Endodermal cell (in vitro differentiated cells): ENCODE measurements around the gene ADK. TPM values are rescaled to one million over a fixed set of nuclear protein-coding genes. Genes with fewer than 3 reads are reported as not detected.

Source experiments
- DNase-seq: peaks from one replicate; pipeline ENCODE4 v3.0.0-alpha.2; 2017
- H3K27ac ChIP-seq: 2 replicates; pipeline ENCODE4 v1.5.1; 2013; ENCODE audit warnings: mild to moderate bottlenecking, low read depth, low read length, moderate library complexity
- H3K27me3 ChIP-seq: 2 replicates; pipeline ENCODE4 v1.6.1; 2013; ENCODE audit warnings: mild to moderate bottlenecking, low read length, moderate library complexity; ENCODE audit not compliant: insufficient read depth, control insufficient read depth, poor library complexity, severe bottlenecking
- H3K36me3 ChIP-seq: 2 replicates; pipeline ENCODE4 v1.7.0; 2013; ENCODE audit warnings: mild to moderate bottlenecking, low read length, moderate library complexity; ENCODE audit not compliant: control insufficient read depth, insufficient read depth
- H3K4me1 ChIP-seq: one replicate; pipeline ENCODE4 v1.7.0; 2013; ENCODE audit warnings: low read length; ENCODE audit not compliant: control insufficient read depth, insufficient read depth
- H3K4me3 ChIP-seq: 2 replicates; pipeline ENCODE4 v1.5.1; 2013; ENCODE audit warnings: mild to moderate bottlenecking, low read length, moderate library complexity
- H3K9ac ChIP-seq: 2 replicates; pipeline ENCODE4 v1.6.1; 2013; ENCODE audit warnings: mild to moderate bottlenecking, low read length, moderate library complexity; ENCODE audit not compliant: poor library complexity, severe bottlenecking; ENCODE audit errors: extremely low read depth
- H3K9me3 ChIP-seq: 2 replicates; pipeline ENCODE4 v1.6.1; 2013; ENCODE audit warnings: mild to moderate bottlenecking, low read length, moderate library complexity; ENCODE audit not compliant: control insufficient read depth
- H3K27ac Mint-ChIP-seq: 2 replicates; pipeline ENCODE4 v1.8.0; 2020; ENCODE audit warnings: mixed read lengths
- H3K27me3 Mint-ChIP-seq: 2 replicates; pipeline ENCODE4 v1.8.0; 2021; ENCODE audit warnings: mild to moderate bottlenecking, mixed read lengths; ENCODE audit not compliant: insufficient read depth
- H3K36me3 Mint-ChIP-seq: 2 replicates; pipeline ENCODE4 v1.8.0; 2020; ENCODE audit warnings: low read depth, mixed read lengths
- H3K4me1 Mint-ChIP-seq: 2 replicates; pipeline ENCODE4 v1.8.0; 2020; ENCODE audit warnings: mixed read lengths
- H3K4me3 Mint-ChIP-seq: 2 replicates; pipeline ENCODE4 v1.8.0; 2020; ENCODE audit warnings: mild to moderate bottlenecking, moderate library complexity, mixed read lengths
- H3K9me3 Mint-ChIP-seq: 2 replicates; pipeline ENCODE4 v1.8.0; 2020; ENCODE audit warnings: mild to moderate bottlenecking, mixed read lengths
- WGBS, 2 experiments: methylation state at CpG; one replicate each; pipeline versions ENCODE4 v1.1.5 to v1.1.7; 2013; ENCODE audit warnings: missing lambda C conversion rate in 2 of 2, mixed read lengths in 1 of 2; ENCODE audit not compliant: insufficient coverage in 1 of 2, insufficient read length in 1 of 2; 5-methylcytosine and 5-hydroxymethylcytosine counted together
- total RNA-seq, 2 donors: library from RNA; stranded (reverse); fragmentation: NEBNext Ultra II Directional in 1 of 2; extraction: Animal tissue kit (Norgen Biotek cat#: 25700) in 1 of 2; gene quantifications; 2 replicates in 1 of 2; 3 replicates in 1 of 2; pipeline ENCODE4 v1.2.1, GENCODE V29; 2021
- TF ChIP-seq, protein P1 (sequence below): fragments of 200-600 bp; sonication (generic); conservative IDR thresholded peaks from 2 replicates; pipeline ENCODE4 v1.5.0; 2021; ENCODE audit warnings: antibody characterized with exemption, mild to moderate bottlenecking

ADK gene
- total RNA-seq, 2 donors from 2014 or later = 23.6 to 36.7 TPM

DNA sequence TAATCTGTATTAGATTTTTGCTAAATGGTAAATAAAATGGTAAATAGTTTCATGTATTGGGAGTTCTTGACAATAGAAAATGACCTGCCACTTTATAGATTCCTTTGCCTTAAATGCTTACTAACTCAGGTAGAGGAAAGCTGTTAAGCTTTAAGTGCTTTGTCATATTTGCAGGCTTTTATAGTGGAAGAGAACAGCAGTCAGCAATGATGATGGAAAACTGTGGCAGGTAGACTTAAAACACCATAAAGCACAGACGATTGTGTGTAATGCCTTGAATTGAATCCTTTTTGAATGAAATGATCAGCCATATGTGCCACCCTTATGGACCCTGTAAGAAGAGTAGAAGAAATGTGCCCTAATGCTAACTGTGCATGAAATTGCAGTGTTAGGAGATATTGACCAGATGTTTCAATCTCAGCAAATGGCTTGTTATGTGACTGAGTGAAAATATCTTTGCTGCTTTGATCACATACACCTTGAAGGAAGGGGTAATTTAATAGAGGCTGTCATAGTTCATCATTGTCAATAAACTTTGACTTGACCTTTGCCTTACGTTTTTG, 230.4 kb downstream of the ADK start:
- Histone ChIP-seq H3K27me3 (no peaks in the 10 kb centered on the region), H3K27ac (no peak overlapping the region), H3K9ac (no peak overlapping the region), H3K4me3 (no peak overlapping the region), H3K4me1 (no peaks in the 10 kb centered on the region), H3K36me3 (no peaks in the 10 kb centered on the region), H3K9me3 (no peaks in the 10 kb centered on the region)
- H3K4me3 Mint-ChIP-seq = no peak overlapping the region
- no peaks in the 10 kb centered on the region for H3K9me3 Mint-ChIP-seq
- no peak for DNase-seq
- H3K27ac Mint-ChIP-seq = no peak overlapping the region
- H3K4me1 Mint-ChIP-seq = no peaks in the 10 kb centered on the region
- WGBS, 2 experiments = 90 to 93% methylated on average over 2 of the region's 2 CpGs
- no peaks in the 10 kb centered on the region for H3K36me3 Mint-ChIP-seq
- H3K27me3 Mint-ChIP-seq = no peaks in the 10 kb centered on the region
- TF ChIP-seq, protein P1, sequence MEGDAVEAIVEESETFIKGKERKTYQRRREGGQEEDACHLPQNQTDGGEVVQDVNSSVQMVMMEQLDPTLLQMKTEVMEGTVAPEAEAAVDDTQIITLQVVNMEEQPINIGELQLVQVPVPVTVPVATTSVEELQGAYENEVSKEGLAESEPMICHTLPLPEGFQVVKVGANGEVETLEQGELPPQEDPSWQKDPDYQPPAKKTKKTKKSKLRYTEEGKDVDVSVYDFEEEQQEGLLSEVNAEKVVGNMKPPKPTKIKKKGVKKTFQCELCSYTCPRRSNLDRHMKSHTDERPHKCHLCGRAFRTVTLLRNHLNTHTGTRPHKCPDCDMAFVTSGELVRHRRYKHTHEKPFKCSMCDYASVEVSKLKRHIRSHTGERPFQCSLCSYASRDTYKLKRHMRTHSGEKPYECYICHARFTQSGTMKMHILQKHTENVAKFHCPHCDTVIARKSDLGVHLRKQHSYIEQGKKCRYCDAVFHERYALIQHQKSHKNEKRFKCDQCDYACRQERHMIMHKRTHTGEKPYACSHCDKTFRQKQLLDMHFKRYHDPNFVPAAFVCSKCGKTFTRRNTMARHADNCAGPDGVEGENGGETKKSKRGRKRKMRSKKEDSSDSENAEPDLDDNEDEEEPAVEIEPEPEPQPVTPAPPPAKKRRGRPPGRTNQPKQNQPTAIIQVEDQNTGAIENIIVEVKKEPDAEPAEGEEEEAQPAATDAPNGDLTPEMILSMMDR = no peak

DNA sequence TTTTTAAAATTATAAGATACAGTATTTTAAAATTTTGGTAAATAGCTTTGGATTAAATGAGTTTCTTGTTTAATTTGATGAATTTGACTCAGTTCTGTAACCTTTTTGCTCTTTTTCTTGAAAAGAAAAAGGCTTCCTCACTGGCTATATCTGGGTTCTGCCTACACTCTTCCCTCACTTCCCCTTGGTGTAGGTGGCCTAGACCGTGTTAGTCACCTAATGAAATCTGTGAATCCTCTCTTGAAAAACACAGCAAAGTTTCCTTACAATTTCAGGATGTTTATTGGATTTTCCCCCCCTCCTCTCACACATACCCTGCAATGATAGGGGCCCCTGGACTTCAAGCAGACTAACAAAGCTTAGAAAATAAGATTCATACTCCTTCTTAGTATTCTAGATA, 231.6 kb downstream of the ADK start:
- no peak overlapping the region for H3K4me3 ChIP-seq
- WGBS, 2 experiments = 97 to 100% methylated on average over 1 of the region's 1 CpG
- Mint-ChIP-seq H3K9me3 (no peaks in the 10 kb centered on the region), H3K27me3 (no peaks in the 10 kb centered on the region), H3K36me3 (no peaks in the 10 kb centered on the region), H3K4me1 (no peaks in the 10 kb centered on the region), H3K4me3 (no peak overlapping the region), H3K27ac (no peak overlapping the region)
- TF ChIP-seq, protein P1 = no peak
- no peaks in the 10 kb centered on the region for H3K9me3 ChIP-seq
- no peak overlapping the region for H3K27ac ChIP-seq
- no peaks in the 10 kb centered on the region for H3K4me1 ChIP-seq
- H3K27me3 ChIP-seq = no peaks in the 10 kb centered on the region
- no peak for DNase-seq
- no peak overlapping the region for H3K9ac ChIP-seq
- no peaks in the 10 kb centered on the region for H3K36me3 ChIP-seq

DNA sequence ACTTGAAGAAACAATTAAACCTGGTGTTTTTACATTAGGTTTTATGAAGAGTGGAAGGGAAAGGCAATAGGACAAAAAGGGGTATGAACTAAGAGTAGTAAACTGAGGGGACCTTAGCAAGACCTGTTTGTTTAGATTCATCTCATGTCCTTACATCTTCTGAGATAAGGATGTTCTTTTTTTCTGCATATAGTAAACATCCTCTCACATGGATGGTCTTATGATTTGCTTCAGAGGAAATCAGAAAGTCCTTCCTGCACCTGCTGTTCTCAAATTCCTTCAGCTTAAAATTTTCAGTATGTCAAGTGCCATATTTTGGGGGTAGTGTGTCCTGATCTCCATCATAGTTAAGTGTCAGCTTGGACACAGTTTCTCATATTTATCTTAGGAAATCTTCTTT, 232.6 kb downstream of the ADK start:
- no peaks in the 10 kb centered on the region for H3K27me3 ChIP-seq
- H3K4me1 Mint-ChIP-seq = no peaks in the 10 kb centered on the region

More for the DNA sequence above, 232.6 kb downstream of the ADK start:
- Mint-ChIP-seq H3K4me3 (no peak overlapping the region), H3K9me3 (no peaks in the 10 kb centered on the region), H3K36me3 (no peaks in the 10 kb centered on the region), H3K27ac (no peak overlapping the region), H3K27me3 (no peaks in the 10 kb centered on the region)
- no peak overlapping the region for H3K4me3 ChIP-seq
- H3K36me3 ChIP-seq = no peaks in the 10 kb centered on the region
- H3K9ac ChIP-seq = no peak overlapping the region
- no peak overlapping the region for H3K27ac ChIP-seq
- H3K4me1 ChIP-seq = no peaks in the 10 kb centered on the region
- no peaks in the 10 kb centered on the region for H3K9me3 ChIP-seq
- no peak for DNase-seq
- TF ChIP-seq, protein P1 = no peak
